AG09319 (cell line): ENCODE results near the gene ATP13A5.

ENCODE experiments used
- DNase-seq: peaks from one replicate; pipeline ENCODE4 v3.0.0-alpha.2; 2010; ENCODE audit warnings: low read depth; ENCODE audit errors: extremely low read depth
- TF ChIP-seq, protein P1 (sequence below): IDR thresholded peaks from 2 replicates; pipeline ENCODE4 v1.5.1; 2011; ENCODE audit warnings: low read depth, mild to moderate bottlenecking, inconsistent platforms, low read length, moderate library complexity

ATP13A5 gene

DNA sequence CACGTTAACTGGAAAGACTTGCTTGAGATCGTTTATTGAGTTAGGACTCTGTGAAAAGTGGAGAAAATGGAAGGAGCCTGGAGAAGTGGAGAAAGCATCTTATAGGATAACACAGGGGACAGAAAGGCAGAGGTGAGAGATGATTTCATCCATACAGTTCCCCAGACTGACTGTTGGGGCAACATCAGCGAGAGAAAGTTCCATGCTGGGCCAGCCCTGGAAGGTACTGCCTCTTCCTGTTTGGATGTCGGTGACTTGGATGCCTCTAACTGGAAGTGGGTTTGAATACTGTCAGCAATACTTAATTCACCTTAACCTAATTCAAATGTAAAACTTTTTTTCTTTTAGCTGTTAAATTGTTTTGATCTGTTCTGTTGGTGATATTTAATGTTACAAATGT lies 32.3 kb downstream of the ATP13A5 start:
- no peak for DNase-seq
- TF ChIP-seq, protein P1, sequence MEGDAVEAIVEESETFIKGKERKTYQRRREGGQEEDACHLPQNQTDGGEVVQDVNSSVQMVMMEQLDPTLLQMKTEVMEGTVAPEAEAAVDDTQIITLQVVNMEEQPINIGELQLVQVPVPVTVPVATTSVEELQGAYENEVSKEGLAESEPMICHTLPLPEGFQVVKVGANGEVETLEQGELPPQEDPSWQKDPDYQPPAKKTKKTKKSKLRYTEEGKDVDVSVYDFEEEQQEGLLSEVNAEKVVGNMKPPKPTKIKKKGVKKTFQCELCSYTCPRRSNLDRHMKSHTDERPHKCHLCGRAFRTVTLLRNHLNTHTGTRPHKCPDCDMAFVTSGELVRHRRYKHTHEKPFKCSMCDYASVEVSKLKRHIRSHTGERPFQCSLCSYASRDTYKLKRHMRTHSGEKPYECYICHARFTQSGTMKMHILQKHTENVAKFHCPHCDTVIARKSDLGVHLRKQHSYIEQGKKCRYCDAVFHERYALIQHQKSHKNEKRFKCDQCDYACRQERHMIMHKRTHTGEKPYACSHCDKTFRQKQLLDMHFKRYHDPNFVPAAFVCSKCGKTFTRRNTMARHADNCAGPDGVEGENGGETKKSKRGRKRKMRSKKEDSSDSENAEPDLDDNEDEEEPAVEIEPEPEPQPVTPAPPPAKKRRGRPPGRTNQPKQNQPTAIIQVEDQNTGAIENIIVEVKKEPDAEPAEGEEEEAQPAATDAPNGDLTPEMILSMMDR: no peak

- no peak for DNase-seq
- TF ChIP-seq, protein P1: no peak
Observed at GRCh38 chr3:193345431-193345830, 33.1 kb downstream of the ATP13A5 start.

GRCh38 chr3:193344486-193344885 lies 34.1 kb downstream of the ATP13A5 start:
- TF ChIP-seq, protein P1: no peak
- DNase-seq: no peak

DNA sequence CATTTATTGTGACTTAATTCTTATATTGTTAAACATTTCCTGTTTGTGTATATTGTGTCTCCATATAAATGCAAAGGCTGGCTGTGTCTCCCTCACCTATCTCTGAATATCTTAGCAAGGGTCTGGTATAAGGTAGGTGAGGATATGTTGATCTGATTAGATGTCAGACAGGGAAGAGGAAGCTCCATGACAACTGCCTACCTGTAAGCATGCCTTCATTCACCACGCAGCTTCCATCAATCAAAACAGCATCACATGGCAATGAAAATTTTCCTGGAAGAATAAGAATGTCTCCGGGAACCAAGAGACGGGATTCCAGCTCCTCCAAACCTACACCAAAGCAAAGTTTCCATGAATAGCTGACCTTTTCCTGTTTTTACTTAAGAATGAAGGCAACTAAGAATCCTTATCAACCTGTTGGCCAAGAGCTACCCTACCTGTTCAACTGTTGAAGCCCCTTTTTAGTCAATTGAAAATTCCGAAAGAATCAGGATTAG lies 34.8 kb downstream of the ATP13A5 start:
- TF ChIP-seq, protein P1: no peak
- DNase-seq: no peak

- no peak for DNase-seq
- TF ChIP-seq, protein P1: no peak
Observed at GRCh38 chr3:193342551-193342950, 36.0 kb downstream of the ATP13A5 start.

GRCh38 chr3:193335031-193335430 lies 43.5 kb downstream of the ATP13A5 start:
- DNase-seq: no peak
- TF ChIP-seq, protein P1: no peak

- TF ChIP-seq, protein P1: no peak
- DNase-seq: no peak
Observed at GRCh38 chr3:193333229-193333628, 45.3 kb downstream of the ATP13A5 start.
